Ascending aorta (tissue), 2 donors: ENCODE results near the gene HSPD1. TPM values are rescaled to one million over a fixed set of nuclear protein-coding genes. Genes with fewer than 3 reads are reported as not detected.
A peak's percentile ranks its signal among the peaks of the same experiment; 100 is the strongest.

ENCODE experiments used
- DNase-seq, 2 donors: peaks; one replicate each; pipeline ENCODE4 v3.0.0-alpha.2; 2019; ENCODE audit warnings: low spot score in 2 of 2
- H3K27ac ChIP-seq, 2 donors: fragments of 200-600 bp; sonication (generic); one replicate each; pipeline ENCODE4 v1.5.1; 2016 to 2017; ENCODE audit warnings: mild to moderate bottlenecking in 1 of 2
- H3K27me3 ChIP-seq: fragments of 200-600 bp; sonication (generic); one replicate; pipeline ENCODE4 v1.5.1; 2017
- H3K36me3 ChIP-seq, 2 donors: fragments of 200-600 bp; sonication (generic); one replicate each; pipeline ENCODE4 v1.5.1; 2016
- H3K4me1 ChIP-seq, 2 donors: fragments of 200-600 bp; sonication (generic); one replicate each; pipeline ENCODE4 v1.5.1; 2016 to 2017; ENCODE audit warnings: mild to moderate bottlenecking in 1 of 2
- H3K4me3 ChIP-seq, 2 donors: fragments of 200-600 bp; sonication (generic); one replicate each; pipeline ENCODE4 v1.5.1; 2016 to 2017; ENCODE audit warnings: mild to moderate bottlenecking in 1 of 2
- H3K9me3 ChIP-seq, 2 donors: fragments of 200-600 bp; sonication (generic); one replicate each; pipeline ENCODE4 v1.5.1; 2016
- intact Hi-C: fragments of 100-400 bp; cut with DNase I; formaldehyde crosslinking; loops from one replicate; pipeline ENCODE4 v1.15.1; 2023
- total RNA-seq: library from RNA; depleted of rRNA; stranded (reverse); fragments of >200 nt; gene quantifications from one replicate; pipeline ENCODE4 v1.1.0, GENCODE V29; 2016
- TF ChIP-seq, protein P1 (sequence below), 3 experiments: fragments of 200-600 bp in 2 of 3; fragments of 450-650 bp in 1 of 3; sonication (generic) in 2 of 3; IDR thresholded peaks; one replicate each; pipeline ENCODE4 v1.5.1; 2016 to 2019; ENCODE audit warnings: antibody characterized with exemption in 3 of 3, mild to moderate bottlenecking in 1 of 3, moderate library complexity in 1 of 3

The HSPD1 gene
- total RNA-seq, 1 donor from 2014 or later = 110 TPM

DNA sequence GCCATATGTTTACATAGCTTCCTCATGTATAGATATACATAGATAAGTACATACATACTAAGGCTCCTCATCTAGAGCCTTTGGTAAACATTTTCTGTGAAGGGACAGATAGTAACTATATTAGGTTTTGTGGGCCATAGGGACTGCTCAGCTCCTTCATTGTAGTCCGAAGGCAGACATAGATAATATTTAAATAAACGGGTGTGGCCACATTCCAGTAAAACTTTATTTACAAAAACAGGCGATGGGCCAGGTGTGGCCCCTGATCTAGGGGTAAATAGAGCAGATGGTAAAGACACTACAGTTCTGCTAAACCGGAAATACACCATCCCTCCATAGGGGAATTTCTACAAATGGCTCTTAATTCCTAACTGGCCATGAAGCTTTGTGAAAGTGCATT is 39.0 kb downstream of the HSPD1 start:
- Histone ChIP-seq H3K36me3 (peaks cover 44 to 47% of the 10 kb centered on the region in 2 donors), H3K9me3 (no peaks in the 10 kb centered on the region), H3K27me3 (no peaks in the 10 kb centered on the region), H3K27ac (no peak overlapping the region), H3K4me1 (peaks cover 0 to under 1% of the 10 kb centered on the region in 2 donors), H3K4me3 (no peak overlapping the region)
- TF ChIP-seq, protein P1, sequence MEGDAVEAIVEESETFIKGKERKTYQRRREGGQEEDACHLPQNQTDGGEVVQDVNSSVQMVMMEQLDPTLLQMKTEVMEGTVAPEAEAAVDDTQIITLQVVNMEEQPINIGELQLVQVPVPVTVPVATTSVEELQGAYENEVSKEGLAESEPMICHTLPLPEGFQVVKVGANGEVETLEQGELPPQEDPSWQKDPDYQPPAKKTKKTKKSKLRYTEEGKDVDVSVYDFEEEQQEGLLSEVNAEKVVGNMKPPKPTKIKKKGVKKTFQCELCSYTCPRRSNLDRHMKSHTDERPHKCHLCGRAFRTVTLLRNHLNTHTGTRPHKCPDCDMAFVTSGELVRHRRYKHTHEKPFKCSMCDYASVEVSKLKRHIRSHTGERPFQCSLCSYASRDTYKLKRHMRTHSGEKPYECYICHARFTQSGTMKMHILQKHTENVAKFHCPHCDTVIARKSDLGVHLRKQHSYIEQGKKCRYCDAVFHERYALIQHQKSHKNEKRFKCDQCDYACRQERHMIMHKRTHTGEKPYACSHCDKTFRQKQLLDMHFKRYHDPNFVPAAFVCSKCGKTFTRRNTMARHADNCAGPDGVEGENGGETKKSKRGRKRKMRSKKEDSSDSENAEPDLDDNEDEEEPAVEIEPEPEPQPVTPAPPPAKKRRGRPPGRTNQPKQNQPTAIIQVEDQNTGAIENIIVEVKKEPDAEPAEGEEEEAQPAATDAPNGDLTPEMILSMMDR (IDR thresholded peaks at IDR 0.05) = no peak
- no peak for DNase-seq
- intact Hi-C loops = no loop called here

DNA sequence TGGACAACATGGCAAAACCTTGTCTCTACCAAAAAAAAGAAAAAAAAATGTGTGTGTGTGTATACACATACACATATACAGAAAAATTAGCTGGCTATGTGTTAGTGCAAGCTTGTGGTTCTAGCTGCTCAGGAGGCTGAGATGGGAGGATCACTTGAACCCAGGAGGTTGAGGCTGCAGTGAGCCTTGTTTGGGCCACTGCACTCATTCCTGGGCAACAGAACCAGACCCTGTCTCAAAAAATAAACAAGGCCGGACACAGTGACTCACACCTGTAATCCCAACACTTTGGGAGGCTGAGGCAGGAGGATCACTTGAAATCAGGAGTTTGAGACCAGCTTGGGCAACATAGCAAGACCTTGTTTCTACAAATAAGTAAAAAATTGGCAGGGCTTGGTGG is 44.2 kb downstream of the HSPD1 start:
- no peak for DNase-seq
- Histone ChIP-seq H3K27ac (no peak overlapping the region), H3K27me3 (no peaks in the 10 kb centered on the region), H3K4me1 (peaks cover 9 to 19% of the 10 kb centered on the region in 2 donors), H3K9me3 (no peaks in the 10 kb centered on the region), H3K4me3 (no peak overlapping the region), H3K36me3 (peaks cover 6 to 8% of the 10 kb centered on the region in 2 donors)
- intact Hi-C loops = loop anchor here (10.0 kb wide), 1 partner anchor 219 kb away; the partner anchor contains the start of gene RFTN2
- TF ChIP-seq, protein P1 (IDR thresholded peaks at IDR 0.05) = no peak

DNA sequence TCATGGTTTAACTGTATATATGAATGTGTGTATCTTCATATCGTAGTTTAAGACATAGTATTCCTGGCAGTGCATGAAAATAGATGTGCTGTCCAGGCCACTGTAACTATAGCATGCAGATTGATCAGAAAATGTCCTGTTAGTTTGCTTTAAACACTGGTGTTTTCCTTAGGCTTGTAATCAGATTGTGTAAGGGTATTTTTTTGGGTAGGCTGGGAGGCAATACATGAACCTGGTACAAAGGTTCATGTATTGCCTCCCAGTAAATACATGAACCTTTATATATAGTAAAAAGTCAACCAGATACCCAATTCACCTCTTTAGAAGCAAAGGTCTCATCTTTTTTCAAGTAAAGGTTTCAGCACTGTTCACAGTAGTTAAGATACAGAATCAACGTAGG is 44.7 kb downstream of the HSPD1 start:
- no peak for DNase-seq
- Histone ChIP-seq H3K27ac (peak overlapping the region in 1 of 2 donors; percentile 99), H3K9me3 (no peaks in the 10 kb centered on the region), H3K4me3 (peak overlapping the region; percentile 60 to 83), H3K27me3 (no peaks in the 10 kb centered on the region), H3K4me1 (peaks cover 9 to 19% of the 10 kb centered on the region in 2 donors), H3K36me3 (peaks cover 1 to 3% of the 10 kb centered on the region in 2 donors)
- intact Hi-C loops = loop anchor here (5.0 to 10.0 kb wide), 3 partner anchors 220 to 818 kb away; partner anchors contain the start of genes CCDC150 and RFTN2
- TF ChIP-seq, protein P1 (IDR thresholded peaks at IDR 0.05) = no peak

DNA sequence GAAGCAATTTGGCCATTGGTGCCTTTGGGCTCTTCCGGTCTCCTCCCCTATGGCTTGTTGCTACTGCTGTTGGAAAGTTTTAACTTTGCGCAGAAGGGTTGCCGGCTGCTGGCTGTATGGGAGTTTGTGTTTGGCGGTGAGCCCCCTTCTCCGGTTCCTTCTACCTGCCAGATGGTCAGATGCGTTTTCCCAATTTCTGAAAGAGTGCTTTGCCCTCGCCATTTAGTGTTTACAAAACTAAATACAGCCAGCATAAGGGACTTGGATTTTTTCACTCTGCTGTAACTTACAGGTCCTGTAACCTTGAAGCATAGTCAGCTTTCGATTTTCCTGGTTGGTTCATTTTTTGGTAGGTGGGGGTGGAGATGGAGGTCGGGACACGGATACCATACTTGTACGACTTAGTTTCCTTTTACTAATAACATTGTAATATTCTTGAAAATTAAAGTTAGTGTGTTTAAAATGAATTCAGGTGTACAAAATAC is 45.7 kb downstream of the HSPD1 start:
- Histone ChIP-seq H3K36me3 (no peaks in the 10 kb centered on the region), H3K27ac (peak overlapping the region; percentile 96 to 99), H3K27me3 (no peaks in the 10 kb centered on the region), H3K4me1 (peaks cover 9 to 19% of the 10 kb centered on the region in 2 donors), H3K4me3 (peak overlapping the region; percentile 60 to 83), H3K9me3 (no peaks in the 10 kb centered on the region)
- TF ChIP-seq, protein P1 (IDR thresholded peaks at IDR 0.05) = no peak
- DNase-seq = peak in 1 of 2 donors; percentile 92
- intact Hi-C loops = loop anchor here (1.0 to 10.0 kb wide), 7 partner anchors 19 to 817 kb away; partner anchors contain the start of genes CCDC150, HSPE1, MARS2 and MOB4

DNA sequence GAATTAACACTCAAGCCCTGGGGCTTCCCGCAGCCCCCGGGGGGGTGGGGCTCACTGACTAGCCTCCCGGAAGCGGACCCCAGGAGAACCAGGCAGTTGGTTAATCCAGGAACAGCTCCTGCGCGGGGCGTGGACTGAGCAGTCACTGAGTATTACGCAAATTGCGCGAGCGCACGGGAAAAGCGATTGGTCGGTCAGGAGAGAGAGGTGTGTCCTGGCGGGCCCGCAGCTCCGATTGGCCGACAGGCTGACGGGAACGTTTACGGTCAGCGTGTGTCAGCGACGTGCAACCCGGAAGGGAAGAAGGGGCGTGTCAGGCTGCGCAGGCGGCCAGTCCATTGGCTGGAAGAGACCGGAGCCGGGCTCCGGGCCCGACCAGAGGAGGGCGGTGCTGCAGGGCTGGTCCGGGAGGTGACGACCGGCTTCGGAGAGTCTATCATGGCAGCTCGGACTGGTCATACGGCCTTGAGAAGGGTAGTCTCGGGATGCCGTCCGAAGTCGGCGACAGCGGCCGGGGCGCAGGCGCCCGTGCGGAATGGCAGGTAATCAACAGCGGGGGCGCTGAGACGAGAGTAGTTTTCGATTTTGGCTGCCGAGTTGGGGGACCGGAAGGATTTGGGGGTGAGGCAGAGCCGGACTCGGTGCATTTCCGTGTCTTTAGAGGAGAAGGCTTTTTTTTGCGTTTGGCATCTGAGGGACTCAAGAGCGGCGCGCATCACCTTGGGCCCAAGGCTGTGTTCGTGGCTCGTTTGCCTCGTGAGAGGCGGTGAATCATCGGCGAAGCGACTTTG is 46.3 kb downstream of the HSPD1 start, which contains the start of gene COQ10B:
TSS of gene COQ10B (plus strand) at position 430 of the 791 bp plus-strand sequence. CDS start at position 439, 9 bp downstream.
- peak; percentile 98 to 100 for DNase-seq
- H3K4me1 ChIP-seq = peaks cover 9 to 19% of the 10 kb centered on the region in 2 donors
- no peaks in the 10 kb centered on the region for H3K27me3 ChIP-seq
- intact Hi-C loops = loop anchor here (1.0 to 10.0 kb wide), 7 partner anchors 18 to 816 kb away; partner anchors contain the start of genes CCDC150, HSPE1, MARS2 and MOB4
- peak within 1 kb of the TSS; percentile 96 to 99 for H3K27ac ChIP-seq
- H3K36me3 ChIP-seq = no peaks in the 10 kb centered on the region
- peak within 1 kb of the TSS; percentile 60 to 83 for H3K4me3 ChIP-seq
- no peaks in the 10 kb centered on the region for H3K9me3 ChIP-seq
- TF ChIP-seq, protein P1 (IDR thresholded peaks at IDR 0.05) = peak in 2 of 3 experiments; percentile 15 to 25
